GM13977 (cell line): Measurements from ENCODE around the gene CNTNAP5.

Experiments used
- DNase-seq: peaks from one replicate; pipeline ENCODE4 v3.0.0; 2012; ENCODE audit warnings: low spot score
- CTCF ChIP-seq: IDR thresholded peaks from 2 replicates; pipeline ENCODE4 v1.5.1; 2012; ENCODE audit warnings: mild to moderate bottlenecking, control low read depth; ENCODE audit not compliant: insufficient read depth; ENCODE audit errors: extremely low read depth, missing control alignments
- in situ Hi-C: fragments of 300-500 bp; cut with MboI; formaldehyde crosslinking; loops from one replicate; pipeline ENCODE4 v1.12.0; 2022; ENCODE audit warnings: low sequenced_read_pairs, low pct_unique_long_range_greater_than_20kb, mixed read lengths, inconsistent platforms; ENCODE audit not compliant: unreplicated experiment

The CNTNAP5 gene

GRCh38 chr2:124535816-124536215 is 510.7 kb downstream of the CNTNAP5 start:
- no peak for DNase-seq
- TF ChIP-seq CTCF = no peak
- in situ Hi-C loops = no loop called here

GRCh38 chr2:124536591-124536990 is 511.5 kb downstream of the CNTNAP5 start:
- DNase-seq = no peak
- in situ Hi-C loops = no loop called here

GRCh38 chr2:124538549-124538948 is 513.5 kb downstream of the CNTNAP5 start:
- no peak for DNase-seq
- no peak for TF ChIP-seq CTCF
- in situ Hi-C loops = no loop called here

More at GRCh38 chr2:124536591-124536990, 511.5 kb downstream of the CNTNAP5 start:
- TF ChIP-seq CTCF = no peak

GRCh38 chr2:124540805-124541204 is 515.7 kb downstream of the CNTNAP5 start:
- DNase-seq = no peak
- no peak for TF ChIP-seq CTCF
- in situ Hi-C loops = no loop called here

- DNase-seq = no peak
- TF ChIP-seq CTCF = no peak
- in situ Hi-C loops = no loop called here
These were observed 518.0 kb downstream of the CNTNAP5 start for GRCh38 chr2:124542932-124543640.

GRCh38 chr2:124547700-124548099 is 522.6 kb downstream of the CNTNAP5 start:
- DNase-seq = no peak
- TF ChIP-seq CTCF = no peak
- in situ Hi-C loops = no loop called here
